ENCODE results near the gene CIB2.
"Not testable (repeated sequence)": the region's sequence is repeated elsewhere in the genome, so short reads cannot be mapped to it uniquely, and the experiment has no call there.

Gene CIB2

DNA sequence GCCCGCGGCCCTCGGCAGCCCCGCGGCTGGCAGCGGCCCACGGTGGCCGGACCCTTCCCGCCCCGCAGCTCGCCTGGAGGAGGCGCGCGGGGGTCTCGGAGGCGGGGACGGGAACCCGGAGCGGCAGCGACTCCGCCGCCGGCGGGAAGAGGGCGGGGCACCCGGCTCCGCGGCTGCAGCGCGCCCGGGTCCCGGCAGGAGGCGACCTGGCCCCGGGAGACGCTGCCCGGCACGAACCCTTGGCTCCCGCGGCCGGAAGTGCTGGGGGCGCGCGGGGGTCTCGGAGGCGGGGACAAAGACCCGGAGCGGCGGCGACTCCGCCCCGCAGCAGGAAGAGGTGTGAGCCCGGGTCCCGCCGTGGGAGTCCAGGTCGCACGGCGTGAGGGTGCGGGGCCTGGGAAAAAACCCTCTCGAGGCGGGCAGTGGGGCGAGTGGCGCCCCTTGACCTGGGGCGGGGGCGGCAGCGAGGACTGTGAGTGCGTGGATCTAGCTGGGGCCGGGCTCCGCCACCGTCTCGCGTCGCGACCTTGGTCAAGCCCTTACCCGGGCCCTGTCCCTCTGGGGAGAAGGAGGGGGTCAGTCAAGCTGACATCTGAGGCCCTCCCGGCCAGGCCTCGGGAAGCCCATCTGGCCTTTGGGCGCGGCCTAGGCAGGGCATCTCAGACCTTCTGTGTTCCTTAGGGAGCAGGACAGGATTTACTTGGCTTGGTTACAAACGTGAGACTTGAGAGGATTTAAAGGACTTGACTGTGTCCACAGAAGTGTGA lies at the start of gene CIB2:
Gene CIB2, minus strand, starts transcription at position 151 of the 767 bp plus-strand sequence. CDS start 230 bp downstream, outside the sequence.
- peak; percentile 67 for DNase-seq (ENCODE audit: low read depth)

DNA sequence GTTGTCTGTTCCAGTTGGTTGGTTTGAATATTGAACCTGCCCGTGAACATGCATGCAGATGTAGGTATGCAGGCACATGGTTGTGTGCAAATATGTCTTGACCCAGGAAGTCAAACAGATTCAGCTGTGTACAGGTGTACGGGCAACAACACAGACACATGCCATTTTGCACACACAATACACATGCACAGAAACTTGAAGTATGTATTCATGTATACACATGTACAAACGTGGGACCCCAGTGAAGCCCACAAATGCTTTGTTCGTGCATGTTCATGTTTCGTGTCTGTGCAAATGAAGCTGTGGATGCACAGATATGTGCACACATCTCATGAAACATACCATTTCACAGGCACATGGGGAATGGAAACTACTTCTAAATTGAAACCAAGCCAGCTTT lies 48.7 kb upstream of the CIB2 start:
- no peak for DNase-seq (ENCODE audit: low read depth)

DNA sequence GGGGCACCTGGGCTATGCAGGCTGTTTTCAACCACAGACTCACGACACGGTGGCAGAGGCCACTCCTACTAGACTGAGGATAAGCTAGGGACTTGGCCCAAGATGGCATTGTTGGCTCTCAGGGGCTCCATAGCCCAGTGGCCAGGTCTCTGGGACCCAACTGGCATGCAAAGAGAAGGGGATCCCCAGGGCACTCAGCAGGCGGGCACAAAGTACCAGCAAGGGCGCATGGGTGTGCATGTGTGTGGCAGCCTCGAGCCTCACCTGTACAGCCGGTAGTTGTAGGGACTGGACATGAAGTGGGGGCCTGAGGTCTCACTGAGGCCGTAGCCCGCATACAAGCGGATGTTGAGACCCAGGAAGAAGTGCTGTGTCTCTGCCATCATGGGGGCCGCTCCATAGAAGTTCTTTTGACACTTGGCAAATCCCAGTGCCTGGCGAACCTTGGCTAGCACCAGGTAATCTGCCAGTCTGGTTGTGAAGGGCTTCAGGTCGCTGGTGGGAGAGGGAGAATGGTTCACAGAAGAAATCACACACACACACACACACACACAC lies 48.1 kb upstream of the CIB2 start:
- DNase-seq (ENCODE audit: low read depth), result no peak

DNA sequence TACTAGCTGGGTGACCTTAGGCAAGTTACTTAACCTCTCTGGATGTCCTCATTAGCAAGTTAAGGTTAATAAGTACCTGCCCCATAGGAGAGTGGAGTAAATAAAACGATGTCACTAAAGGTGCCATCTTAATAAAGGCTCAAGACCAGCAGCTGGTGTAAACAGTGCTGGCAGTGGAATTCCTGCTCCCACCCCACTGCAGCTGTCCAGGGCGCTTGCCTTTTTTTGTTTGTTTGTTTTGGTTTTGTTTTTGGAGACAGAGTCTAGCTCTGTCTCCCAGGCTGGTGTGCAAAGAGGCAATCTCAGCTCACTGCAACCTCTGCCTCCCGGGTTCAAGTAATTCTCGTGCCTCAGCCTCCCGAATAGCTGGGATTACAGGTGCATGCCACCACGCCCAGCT lies 46.8 kb upstream of the CIB2 start:
- DNase-seq (ENCODE audit: low read depth), result no peak

DNA sequence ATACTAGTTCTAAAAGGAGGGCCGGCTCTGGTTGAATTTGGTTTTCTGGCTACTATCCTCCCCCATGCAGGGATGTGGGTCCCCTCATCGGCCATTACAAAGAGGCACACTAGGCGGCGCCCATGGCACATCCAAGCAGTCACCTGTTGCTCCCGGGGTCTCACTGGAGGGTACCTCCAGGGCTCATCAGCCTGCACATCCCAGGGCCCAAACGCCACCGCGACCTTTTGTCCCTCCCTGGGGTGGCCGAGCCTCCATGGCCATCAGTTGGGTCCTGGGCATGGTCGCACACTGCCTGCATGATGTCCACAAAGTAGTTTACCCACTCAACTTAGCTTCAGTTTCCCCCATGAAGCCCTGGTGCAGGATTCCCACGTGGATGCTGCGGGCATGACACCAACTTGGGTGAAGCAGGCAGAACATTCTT lies 46.2 kb upstream of the CIB2 start:
- DNase-seq (ENCODE audit: low read depth), result no peak

DNA sequence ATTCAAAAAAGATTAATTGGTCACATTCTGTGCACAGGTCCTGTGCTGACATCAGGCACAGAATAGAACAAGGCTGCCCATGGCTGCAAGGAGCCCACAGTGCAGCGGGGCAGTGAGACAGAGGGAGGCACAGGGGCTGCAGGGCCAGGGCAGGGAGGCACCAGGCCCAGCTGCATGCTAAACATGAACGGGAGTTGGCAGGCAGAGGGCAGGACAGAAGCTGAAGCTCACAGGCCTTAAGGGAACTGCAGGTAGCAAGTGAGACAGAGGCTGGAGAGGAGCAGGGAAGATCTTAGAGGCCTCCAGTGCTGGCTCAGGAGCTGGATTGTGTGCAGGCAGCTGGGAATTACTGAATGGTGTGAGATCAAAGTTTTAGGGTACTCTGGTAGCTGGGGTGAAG lies 44.1 kb upstream of the CIB2 start:
- no peak for DNase-seq (ENCODE audit: low read depth)

DNA sequence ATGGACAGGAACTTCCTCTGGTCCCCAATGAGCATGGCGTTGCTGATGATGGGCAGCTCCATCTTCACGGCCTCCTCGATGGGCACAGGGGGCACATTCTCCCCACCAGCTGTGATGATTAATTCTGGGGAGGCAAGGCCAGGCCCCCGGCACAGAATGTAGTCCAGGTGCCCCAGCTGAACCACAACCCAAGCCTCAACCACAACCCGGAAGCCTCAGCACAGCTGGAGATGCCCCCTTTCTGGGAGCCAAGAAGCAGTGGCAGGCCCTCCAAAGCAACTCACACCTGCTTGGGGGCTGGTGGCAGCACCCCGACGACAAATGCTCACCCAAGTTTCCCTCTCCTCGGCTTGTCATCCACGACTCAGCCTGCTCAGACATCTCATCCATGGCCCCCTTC lies 43.2 kb upstream of the CIB2 start:
- no peak for DNase-seq (ENCODE audit: low read depth)

DNA sequence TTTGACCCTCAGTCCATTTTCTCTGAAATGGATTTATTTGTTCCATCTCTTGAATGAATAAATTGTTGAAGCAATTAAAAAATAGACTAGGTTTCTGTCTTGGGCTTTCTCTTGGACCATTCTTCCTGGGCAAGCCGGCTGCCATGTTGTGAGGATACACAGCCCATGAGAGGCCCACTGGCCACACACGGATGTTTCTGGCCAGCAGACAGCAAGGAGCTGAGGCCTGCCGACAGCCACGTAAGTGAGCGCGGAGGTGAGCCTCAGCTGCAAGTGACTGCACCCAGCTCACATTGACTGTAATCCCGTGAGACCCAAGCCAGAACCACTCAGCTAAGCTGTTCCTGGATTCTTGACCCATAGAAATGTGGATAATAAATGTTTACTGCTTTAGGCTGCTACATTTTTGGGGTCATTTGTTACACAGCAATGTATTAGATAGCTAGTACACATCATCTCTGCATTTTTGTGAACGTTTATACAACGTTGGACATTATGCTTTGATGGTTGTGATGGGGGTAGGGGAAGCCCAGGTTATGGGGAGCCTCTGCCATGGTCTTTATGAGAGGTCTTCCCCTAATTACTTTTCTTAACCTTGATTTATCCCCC lies 40.7 kb upstream of the CIB2 start:
- no peak for DNase-seq (ENCODE audit: low read depth)

DNA sequence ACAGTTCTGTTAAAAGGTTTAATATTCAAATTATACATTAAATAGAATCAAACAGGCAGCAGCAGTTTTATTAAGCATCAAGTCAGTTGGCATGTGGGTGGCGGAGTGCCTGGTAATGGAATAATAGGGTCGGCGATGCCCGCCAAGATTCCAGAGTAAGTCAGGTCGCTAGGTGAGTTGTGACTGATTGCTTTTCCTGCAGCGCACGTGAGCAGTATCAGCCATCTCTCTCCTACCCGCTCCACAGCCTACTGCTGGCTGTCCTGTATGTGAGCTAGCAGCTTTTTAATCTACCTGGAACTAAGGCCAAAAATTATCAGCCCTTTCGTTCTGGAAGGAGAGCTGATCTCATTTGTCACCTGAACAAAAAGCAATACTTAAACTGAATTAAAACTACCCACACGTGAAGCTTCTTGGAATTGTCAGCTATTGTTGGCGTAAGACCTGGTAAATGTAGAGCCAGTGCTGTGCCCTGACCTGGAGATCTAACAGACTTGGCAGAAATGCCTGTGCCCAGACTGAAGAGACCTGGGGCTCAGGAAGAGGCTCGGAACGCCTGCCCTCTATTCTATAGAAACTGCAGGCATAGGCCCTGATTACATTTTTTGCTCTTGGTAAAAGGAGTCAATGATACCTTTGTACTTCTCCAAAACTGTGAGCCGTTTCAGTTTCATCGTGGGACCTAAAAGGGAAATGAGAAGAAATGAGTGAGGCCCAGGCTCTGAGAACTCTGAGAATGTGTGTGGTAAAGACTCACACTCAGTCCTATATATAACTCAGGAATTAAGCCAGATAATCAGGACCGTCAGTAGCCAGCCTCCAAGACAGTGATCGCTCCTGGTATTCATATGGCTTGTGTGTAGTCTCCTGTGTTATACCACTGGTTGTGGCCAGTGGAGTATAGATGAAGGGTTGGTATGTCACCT lies 39.9 kb upstream of the CIB2 start:
- no peak for DNase-seq (ENCODE audit: low read depth)

DNA sequence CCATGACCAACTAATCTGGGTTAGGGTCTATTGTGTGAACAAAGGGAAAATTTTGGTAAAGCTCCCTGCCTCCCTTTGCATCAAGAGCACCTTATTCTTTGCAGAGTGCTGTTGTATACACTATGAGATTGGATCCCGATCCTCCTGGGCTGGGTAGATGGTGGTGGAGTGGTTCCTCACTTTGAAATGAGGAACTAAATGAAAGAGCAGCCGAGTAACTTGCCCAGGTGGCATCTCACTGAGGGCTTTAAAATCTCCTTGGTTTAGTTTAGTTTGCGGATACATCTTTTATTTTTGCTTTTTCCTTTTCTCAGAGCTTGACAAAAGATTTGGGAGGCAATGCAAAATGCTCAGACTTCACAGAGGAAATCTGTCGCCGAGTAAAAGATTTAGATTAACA lies 37.4 kb upstream of the CIB2 start:
- no peak for DNase-seq (ENCODE audit: low read depth)

DNA sequence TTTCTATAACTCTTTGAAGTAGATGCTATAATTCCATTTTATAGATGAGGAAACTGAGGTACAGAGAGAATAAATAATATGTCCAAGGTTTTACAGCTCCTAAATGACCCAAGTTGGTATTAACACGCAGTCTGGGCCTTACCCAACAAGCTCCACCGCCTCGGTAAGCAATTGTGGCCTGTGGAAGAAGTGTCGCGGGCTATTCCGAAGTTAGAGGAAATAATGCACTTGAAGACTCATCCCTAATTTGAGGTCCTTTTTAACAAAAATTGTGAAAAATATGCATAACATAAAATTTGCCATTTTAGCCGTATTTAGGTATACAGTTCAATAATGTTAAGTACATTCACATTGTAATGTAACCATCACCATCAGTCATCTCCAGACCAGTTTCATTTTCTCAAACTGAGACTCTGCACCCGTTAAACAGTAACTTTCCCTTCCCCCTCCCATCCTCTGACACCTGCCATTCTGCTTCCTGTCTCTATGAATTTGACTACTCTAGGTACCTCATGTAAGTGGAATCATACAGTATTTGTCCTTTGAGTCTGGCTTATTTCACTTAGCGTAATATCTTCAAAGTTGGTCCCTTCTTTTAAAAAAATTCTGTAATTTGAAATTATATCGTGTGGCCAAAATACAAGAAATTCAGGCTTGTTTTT lies 36.1 kb upstream of the CIB2 start:
- no peak for DNase-seq (ENCODE audit: low read depth)

DNA sequence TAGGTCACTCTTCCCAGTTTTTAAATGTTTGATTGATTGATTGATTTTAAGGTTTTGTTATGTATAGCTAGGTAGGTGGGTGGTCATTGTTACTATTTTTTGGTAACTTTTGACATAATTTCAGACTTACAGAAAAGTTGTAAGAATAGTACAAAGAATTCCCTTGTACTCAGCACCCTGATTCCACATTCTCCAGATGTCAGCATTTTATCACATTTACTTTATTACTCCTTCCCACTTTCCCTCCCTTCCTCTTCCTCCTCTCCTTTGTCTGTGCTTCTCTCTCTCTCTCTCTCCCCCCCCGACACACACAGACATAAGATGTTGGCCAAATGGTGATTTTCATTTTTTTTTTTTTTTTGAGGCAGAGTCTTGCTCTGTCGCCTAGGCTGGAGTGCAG lies 32.8 kb upstream of the CIB2 start:
- no peak for DNase-seq (ENCODE audit: low read depth)

DNA sequence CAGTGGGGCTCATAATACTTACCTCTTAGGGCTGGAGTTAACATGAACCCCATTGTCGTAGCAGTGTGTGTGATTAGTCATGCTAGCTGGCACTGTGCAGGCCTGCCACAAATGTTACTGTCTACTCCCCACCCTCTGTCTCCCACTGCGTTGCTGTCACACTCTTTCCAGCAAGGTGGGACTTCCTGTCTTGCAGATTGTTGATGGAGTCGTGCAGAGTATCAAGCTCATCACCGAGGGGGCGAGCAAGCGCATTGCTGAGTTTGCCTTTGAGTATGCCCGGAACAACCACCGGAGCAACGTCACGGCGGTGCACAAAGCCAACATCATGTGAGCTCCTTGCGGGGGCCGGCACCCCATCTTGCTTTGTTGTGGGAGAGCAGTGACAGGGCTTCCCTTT lies 30.8 kb upstream of the CIB2 start:
- no peak for DNase-seq (ENCODE audit: low read depth)

DNA sequence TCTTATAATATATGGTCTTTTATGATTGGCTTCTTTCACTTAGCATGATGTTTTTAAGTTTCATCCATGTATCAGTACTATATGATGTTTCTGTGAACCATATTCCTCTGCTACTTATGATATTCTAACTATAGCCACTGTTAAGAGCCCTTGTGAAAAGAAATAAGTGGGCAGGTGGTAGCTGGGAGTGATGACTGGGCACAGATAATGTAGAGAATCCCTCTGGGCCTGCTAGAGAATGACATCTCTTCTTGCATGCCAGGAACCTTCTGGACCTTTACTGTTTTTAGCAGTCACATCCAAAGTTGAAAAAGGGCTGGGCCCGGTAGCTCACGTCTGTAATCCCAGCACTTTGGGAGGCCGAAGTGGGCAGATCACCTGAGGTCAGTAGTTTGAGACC lies 28.1 kb upstream of the CIB2 start:
- no peak for DNase-seq (ENCODE audit: low read depth)

DNA sequence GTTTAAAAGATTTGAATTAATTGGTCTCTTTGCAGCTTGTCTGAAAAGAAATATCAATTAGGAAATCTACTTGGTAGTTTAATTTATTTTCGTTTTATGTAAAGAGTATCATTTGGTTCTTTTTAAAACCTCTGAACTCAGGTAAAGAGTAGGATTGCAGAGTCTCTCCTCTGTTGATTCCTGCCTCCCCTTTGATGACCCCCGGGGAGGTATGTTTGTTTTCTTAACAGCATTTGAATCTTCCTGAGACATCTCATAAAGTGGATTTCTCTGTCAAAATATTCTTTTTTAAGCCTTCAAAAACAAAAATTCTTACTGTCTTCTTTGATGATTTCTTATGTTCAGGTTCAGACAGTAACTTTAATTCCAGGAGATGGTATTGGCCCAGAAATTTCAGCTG lies 26.0 kb upstream of the CIB2 start:
- no peak for DNase-seq (ENCODE audit: low read depth)

DNA sequence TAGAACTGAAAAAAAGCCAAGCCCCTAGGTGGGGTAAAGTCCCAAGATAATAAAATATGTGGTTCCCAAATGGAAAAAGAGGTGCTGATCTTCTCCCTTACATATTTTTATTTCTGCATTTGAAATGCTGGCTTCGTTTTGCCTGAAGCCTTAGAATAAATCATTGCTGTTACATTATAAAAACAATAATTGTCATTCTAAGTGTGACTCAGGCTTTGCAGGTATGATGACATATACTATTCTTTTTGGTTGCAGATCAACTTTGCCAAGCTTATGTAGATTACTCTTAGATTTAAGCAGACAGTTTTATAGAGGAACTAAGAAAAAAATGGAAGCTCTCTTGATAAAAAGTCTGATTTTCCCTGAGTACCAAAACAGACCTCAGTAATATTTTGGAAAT lies 25.4 kb upstream of the CIB2 start:
- no peak for DNase-seq (ENCODE audit: low read depth)

DNA sequence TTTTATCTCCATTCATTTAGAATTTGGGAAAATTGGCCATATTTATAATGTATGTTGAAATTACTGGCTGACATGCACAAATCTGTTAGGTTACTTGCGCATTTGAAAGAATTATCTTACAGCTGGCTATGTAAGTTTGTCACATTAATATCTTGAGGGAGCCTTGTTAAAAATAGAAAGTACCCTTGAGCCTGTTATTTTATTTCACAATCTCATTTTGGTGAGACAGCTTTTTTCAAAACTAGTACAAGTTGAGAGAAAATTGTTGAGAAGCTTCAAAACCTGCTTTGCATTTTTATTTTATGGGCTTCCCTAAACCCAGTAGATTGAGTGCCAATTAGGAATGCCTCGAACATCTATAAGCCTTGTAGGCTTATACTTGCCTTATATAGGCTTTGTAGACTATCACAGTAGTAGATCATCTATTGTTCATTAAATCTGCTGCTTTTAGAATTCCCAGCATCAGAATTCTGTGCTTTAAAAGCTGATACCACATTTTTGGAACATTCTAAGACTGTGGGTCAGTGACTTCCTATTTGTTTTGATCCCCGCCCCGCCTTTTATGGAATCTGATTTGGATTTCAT lies 24.2 kb upstream of the CIB2 start:
- DNase-seq (ENCODE audit: low read depth), result no peak

DNA sequence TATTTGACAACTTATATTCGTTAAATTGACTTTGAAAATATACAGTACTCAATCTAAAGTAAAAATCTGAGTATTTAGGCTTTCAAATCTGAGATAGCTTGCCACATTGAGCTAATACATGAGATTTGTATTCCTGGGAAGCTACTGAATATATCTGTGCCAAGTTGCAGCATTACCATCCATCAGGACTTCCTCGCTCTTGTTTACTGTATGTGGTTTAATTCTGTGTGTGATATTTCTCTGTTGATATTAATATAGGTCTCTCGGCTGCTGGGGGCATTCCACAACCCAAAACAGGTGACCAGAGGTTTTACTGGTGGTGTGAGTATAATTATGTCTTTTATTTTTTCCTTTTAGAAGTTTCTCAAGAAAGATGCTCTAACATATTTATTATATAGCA lies 23.7 kb upstream of the CIB2 start:
- no peak for DNase-seq (ENCODE audit: low read depth)

DNA sequence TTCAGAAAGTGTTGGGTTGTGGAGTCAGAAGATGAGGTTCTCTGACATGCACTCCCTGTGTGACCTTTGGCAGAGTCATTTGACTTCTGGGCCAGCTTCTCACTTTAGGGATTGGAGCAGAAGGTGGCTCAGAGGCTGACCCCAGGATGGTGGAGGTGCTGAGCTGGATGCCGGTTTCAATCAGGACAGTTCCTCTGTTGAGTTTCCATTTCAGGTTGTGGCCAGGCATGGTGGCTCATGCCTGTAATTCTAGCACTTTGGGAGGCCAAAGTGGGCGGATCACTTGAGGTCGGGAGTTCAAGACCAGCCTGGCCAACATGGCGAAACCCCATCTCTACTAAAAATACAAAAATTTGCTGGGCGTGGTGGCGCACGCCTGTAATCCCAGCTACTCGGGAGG lies 19.8 kb upstream of the CIB2 start:
- not testable (repeated sequence) for DNase-seq (ENCODE audit: low read depth)

DNA sequence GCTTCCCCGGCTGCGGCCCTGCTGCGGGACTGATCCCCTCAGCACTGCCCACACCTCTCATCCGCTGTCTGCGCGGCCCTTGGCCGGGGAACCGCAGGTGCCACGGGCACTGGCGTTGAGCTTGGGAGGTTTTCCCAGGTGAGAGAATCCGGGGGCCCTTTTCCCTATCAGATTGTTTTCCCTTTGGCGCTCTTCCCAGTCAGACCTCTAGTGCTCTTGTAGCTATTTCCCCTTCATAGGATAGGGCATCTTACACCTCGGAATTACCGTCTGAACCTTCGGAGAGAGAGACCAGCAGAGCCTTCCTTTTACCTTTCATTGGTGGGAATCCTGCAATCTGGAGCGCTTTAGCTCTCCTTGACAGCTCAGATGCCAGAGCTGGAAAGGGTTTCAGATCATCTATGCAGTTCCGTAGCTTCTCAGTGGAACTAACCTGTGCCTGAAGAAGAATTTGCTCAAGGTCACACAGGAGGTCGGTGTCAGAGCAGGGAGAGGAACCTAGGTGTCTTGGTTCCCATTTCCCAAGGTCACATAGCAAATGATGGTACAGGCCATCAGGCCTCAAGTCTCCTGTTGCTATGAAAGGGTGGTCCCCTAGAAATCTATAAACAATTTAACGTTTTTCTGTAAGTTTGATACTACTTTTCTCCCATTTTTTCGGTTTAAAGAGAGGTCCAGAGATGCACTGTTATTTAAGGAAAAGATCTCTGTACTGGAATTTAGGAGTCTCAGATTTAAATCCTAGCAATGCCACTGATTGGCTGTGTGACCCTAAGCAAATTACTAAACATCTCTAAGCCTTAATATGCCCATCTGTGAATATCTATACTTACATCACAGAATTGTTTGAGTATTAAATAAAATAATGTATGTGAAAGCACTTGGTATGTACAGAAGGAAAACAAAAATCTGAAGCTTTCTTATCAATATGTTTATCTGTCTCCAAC lies 18.8 kb upstream of the CIB2 start:
- DNase-seq (ENCODE audit: low read depth), result no peak
